GM10847 (cell line): ENCODE measurements around the gene PNPLA1.

Source experiments
- POLR2A ChIP-seq: IDR thresholded peaks from 2 replicates; pipeline ENCODE4 v1.6.1; 2011; ENCODE audit not compliant: insufficient read length; ENCODE audit errors: extremely low read depth

PNPLA1 gene

GRCh38 chr6:36346486-36347273, 76.8 kb downstream of the PNPLA1 start:
- no peak for TF ChIP-seq POLR2A

GRCh38 chr6:36347621-36348020, 77.8 kb downstream of the PNPLA1 start:
- no peak for TF ChIP-seq POLR2A

- TF ChIP-seq POLR2A = no peak
These were observed 79.4 kb downstream of the PNPLA1 start for GRCh38 chr6:36349240-36349639.

- no peak for TF ChIP-seq POLR2A
These were observed 80.2 kb downstream of the PNPLA1 start for GRCh38 chr6:36350082-36350481.

GRCh38 chr6:36350681-36351571, 81.1 kb downstream of the PNPLA1 start:
- TF ChIP-seq POLR2A = no peak

DNA sequence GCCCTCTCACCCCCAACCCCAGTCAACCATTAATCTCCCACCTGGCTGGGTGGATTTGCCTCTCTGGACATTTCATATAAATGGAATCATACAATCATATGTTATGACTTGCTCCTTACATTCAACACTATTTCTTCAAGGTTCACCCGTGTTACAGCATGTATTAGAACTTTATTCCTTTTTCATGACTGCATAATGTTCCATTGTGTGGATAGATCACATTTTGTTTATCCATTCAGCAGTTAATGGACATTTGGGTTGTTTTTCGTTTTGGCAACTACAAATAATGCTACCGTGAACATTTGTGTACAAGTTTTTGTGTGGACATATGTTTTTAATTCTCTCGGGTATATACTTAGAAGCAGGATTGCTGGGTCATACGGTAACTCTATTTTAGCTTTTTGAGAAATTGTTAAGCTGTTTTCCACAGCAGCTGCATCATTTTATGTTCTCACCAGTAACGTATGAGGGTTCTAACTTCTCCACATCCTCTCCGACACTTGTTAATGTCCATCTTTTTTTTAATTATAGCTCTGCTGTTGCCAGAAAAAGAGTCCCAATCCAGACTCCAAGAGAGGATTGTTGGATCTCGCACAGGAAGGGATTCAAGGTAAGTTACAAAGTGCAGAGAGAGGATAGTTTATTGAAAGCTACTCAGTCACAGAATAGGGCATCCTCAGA, 82.8 kb downstream of the PNPLA1 start:
- no peak for TF ChIP-seq POLR2A

DNA sequence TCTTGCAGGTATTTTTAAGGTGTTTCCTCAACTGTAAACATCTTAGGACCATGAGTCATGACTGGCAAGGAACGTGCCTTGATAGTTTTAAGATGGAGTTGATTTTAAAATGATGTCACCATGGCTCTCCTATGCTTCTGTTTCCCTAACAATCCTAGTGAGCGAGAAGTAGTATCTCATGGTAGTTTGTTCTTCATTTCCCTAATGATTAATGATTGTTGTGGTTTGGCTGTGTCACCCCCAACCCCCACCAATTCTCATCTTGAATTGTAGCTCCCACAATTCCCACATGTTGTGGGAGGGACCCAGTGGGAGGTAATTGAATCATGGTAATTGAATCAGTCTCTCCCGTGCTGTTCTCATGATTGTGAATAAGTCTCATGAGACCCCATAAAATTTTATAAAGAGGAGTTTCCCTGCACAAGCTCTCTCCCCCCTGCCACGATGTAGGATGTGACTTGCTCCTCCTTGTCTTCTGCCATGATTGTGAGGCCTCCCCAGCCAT, 83.6 kb downstream of the PNPLA1 start:
- no peak for TF ChIP-seq POLR2A

- TF ChIP-seq POLR2A = no peak
These were observed 86.0 kb downstream of the PNPLA1 start for GRCh38 chr6:36355819-36356218.

GRCh38 chr6:36357872-36358225, 88.0 kb downstream of the PNPLA1 start:
- TF ChIP-seq POLR2A = no peak
